MM.1S (cell line): ENCODE measurements around the gene IRX6.
A peak's percentile ranks its signal among the peaks of the same experiment; 100 is the strongest.

Source experiments
- DNase-seq: peaks from one replicate; pipeline ENCODE4 v3.0.0-alpha.2; 2015
- H2AFZ ChIP-seq: fragments of 300-600 bp; sonication (generic); 2 replicates; pipeline ENCODE4 v1.6.0; 2016; ENCODE audit warnings: antibody characterized with exemption, low read length
- H3F3A ChIP-seq: fragments of 300-600 bp; sonication (generic); 2 replicates; pipeline ENCODE4 v1.6.1; 2016; ENCODE audit warnings: mild to moderate bottlenecking, antibody characterized with exemption, low read length, moderate library complexity, mixed read lengths; ENCODE audit not compliant: insufficient read depth
- H3K27ac ChIP-seq: fragments of 300-600 bp; sonication (generic); 2 replicates; pipeline ENCODE4 v1.5.1; 2016; ENCODE audit warnings: mild to moderate bottlenecking, low read length
- H3K27me3 ChIP-seq: fragments of 300-600 bp; sonication (generic); replicated peaks from 2 replicates; pipeline ENCODE4 v1.6.0; 2016; ENCODE audit warnings: low read length; ENCODE audit not compliant: insufficient read depth
- H3K36me3 ChIP-seq: fragments of 300-600 bp; sonication (generic); replicated peaks from 2 replicates; pipeline ENCODE4 v1.6.1; 2016; ENCODE audit warnings: mild to moderate bottlenecking, low read length, mixed read lengths; ENCODE audit not compliant: insufficient read depth
- H3K4me1 ChIP-seq: fragments of 300-600 bp; sonication (generic); 2 replicates; pipeline ENCODE4 v1.6.1; 2016; ENCODE audit warnings: low read length, mixed read lengths
- H3K4me2 ChIP-seq: fragments of 300-600 bp; sonication (generic); 2 replicates; pipeline ENCODE4 v1.6.0; 2016; ENCODE audit warnings: low read depth, low read length
- H3K4me3 ChIP-seq: fragments of 300-600 bp; sonication (generic); 2 replicates; pipeline ENCODE4 v1.5.1; 2016; ENCODE audit warnings: low read length, mixed read lengths
- H3K79me2 ChIP-seq: fragments of 300-600 bp; sonication (generic); 2 replicates; pipeline ENCODE4 v1.6.1; 2016; ENCODE audit warnings: mixed run types, low read length, mixed read lengths
- H3K9ac ChIP-seq: fragments of 300-600 bp; sonication (generic); 2 replicates; pipeline ENCODE4 v1.6.1; 2016; ENCODE audit warnings: low read length, mixed read lengths
- H3K9me2 ChIP-seq: fragments of 300-600 bp; sonication (generic); replicated peaks from 2 replicates; pipeline ENCODE4 v1.6.1; 2016; ENCODE audit warnings: mild to moderate bottlenecking, low read length, mixed read lengths; ENCODE audit not compliant: insufficient read depth
- H3K9me3 ChIP-seq: fragments of 300-600 bp; sonication (generic); replicated peaks from 2 replicates; pipeline ENCODE4 v1.6.1; 2016; ENCODE audit warnings: mild to moderate bottlenecking, low read length, mixed read lengths; ENCODE audit not compliant: insufficient read depth
- H4K20me1 ChIP-seq: fragments of 300-600 bp; sonication (generic); 2 replicates; pipeline ENCODE4 v1.6.1; 2016; ENCODE audit warnings: mild to moderate bottlenecking, low read length, moderate library complexity, mixed read lengths; ENCODE audit not compliant: insufficient read depth
- CTCF ChIP-seq: fragments of 300-600 bp; sonication (generic); IDR thresholded peaks from 2 replicates; pipeline ENCODE4 v1.5.1; 2016; ENCODE audit warnings: antibody characterized with exemption, low read length, mixed read lengths
- EZH2 ChIP-seq: fragments of 300-600 bp; sonication (generic); optimal IDR thresholded peaks from 2 replicates; pipeline ENCODE3; 2017; ENCODE audit warnings: low read depth, mild to moderate bottlenecking, antibody characterized with exemption, low read length, mixed read lengths
- EZH2phosphoT487 ChIP-seq: fragments of 300-600 bp; sonication (generic); IDR thresholded peaks from 2 replicates; pipeline ENCODE4 v1.6.1; 2018; ENCODE audit warnings: antibody characterized with exemption, low read length

IRX6 gene

GRCh38 chr16:55301385-55302008 is 22.5 kb upstream of the IRX6 start:
- Histone ChIP-seq H3K27me3 (no peaks in the 10 kb centered on the region), H3F3A (no peaks in the 10 kb centered on the region), H4K20me1 (no peaks in the 10 kb centered on the region), H3K79me2 (no peaks in the 10 kb centered on the region), H3K4me1 (no peaks in the 10 kb centered on the region), H3K9ac (no peak overlapping the region), H3K27ac (no peak overlapping the region), H3K4me2 (no peak overlapping the region), H2AFZ (no peak overlapping the region), H3K9me2 (no peaks in the 10 kb centered on the region), H3K9me3 (no peaks in the 10 kb centered on the region), H3K36me3 (no peaks in the 10 kb centered on the region), H3K4me3 (no peak overlapping the region)
- no peak for DNase-seq
- TF ChIP-seq EZH2phosphoT487 (no peak), EZH2 (no peak), CTCF (no peak)

GRCh38 chr16:55302635-55303034 is 21.4 kb upstream of the IRX6 start:
- Histone ChIP-seq H3F3A (no peaks in the 10 kb centered on the region), H3K79me2 (no peaks in the 10 kb centered on the region), H3K9ac (no peak overlapping the region), H3K4me2 (no peak overlapping the region), H3K9me2 (no peaks in the 10 kb centered on the region), H3K27ac (peak overlapping the region; percentile 34; the same call in 1 of the 2 replicates), H3K4me1 (no peaks in the 10 kb centered on the region), H3K4me3 (no peak overlapping the region), H3K36me3 (no peaks in the 10 kb centered on the region), H3K27me3 (no peaks in the 10 kb centered on the region), H2AFZ (0 out of 2 replicates have a peak overlapping the region, but pooled peaks have one; percentile 14), H3K9me3 (no peaks in the 10 kb centered on the region), H4K20me1 (no peaks in the 10 kb centered on the region)
- no peak for DNase-seq
- TF ChIP-seq EZH2 = no peak
- no peak for TF ChIP-seq CTCF
- no peak for TF ChIP-seq EZH2phosphoT487

GRCh38 chr16:55308973-55309372 is 15.0 kb upstream of the IRX6 start:
- Histone ChIP-seq H4K20me1 (no peaks in the 10 kb centered on the region), H3K27me3 (no peaks in the 10 kb centered on the region), H2AFZ (no peak overlapping the region), H3K4me3 (no peak overlapping the region), H3K9me3 (no peaks in the 10 kb centered on the region), H3K79me2 (no peaks in the 10 kb centered on the region), H3K9ac (no peak overlapping the region), H3K9me2 (no peaks in the 10 kb centered on the region), H3F3A (no peaks in the 10 kb centered on the region), H3K36me3 (no peaks in the 10 kb centered on the region), H3K4me1 (no peaks in the 10 kb centered on the region), H3K27ac (no peak overlapping the region), H3K4me2 (no peak overlapping the region)
- TF ChIP-seq EZH2phosphoT487 (no peak), CTCF (no peak), EZH2 (no peak)
- DNase-seq = no peak
